Measurements from ENCODE around the gene EXPH5.

EXPH5 gene

GRCh38 chr11:108524422-108524821 is 69.1 kb downstream of the EXPH5 start:
- no peak for FAIRE-seq
- no peak for DNase-seq (ENCODE audit: insufficient read length, low spot score)
- no peak for TF ChIP-seq CTCF (IDR thresholded peaks at IDR 0.05; ENCODE audit: insufficient read depth, missing control alignments)

- FAIRE-seq (no peak), DNase-seq (ENCODE audit: insufficient read length, low spot score) (no peak)
- no peak for TF ChIP-seq CTCF (IDR thresholded peaks at IDR 0.05; ENCODE audit: insufficient read depth, missing control alignments)
Measured at GRCh38 chr11:108522318-108522717, 71.2 kb downstream of the EXPH5 start.

GRCh38 chr11:108518581-108518980 is 75.0 kb downstream of the EXPH5 start:
- DNase-seq (ENCODE audit: insufficient read length, low spot score) (no peak), FAIRE-seq (no peak)
- no peak for TF ChIP-seq CTCF (IDR thresholded peaks at IDR 0.05; ENCODE audit: insufficient read depth, missing control alignments)

GRCh38 chr11:108516125-108516524 is 77.4 kb downstream of the EXPH5 start:
- FAIRE-seq = no peak
- DNase-seq (ENCODE audit: insufficient read length, low spot score) = no peak
- TF ChIP-seq CTCF (IDR thresholded peaks at IDR 0.05; ENCODE audit: insufficient read depth, missing control alignments) = no peak

- no peak for TF ChIP-seq CTCF (IDR thresholded peaks at IDR 0.05; ENCODE audit: insufficient read depth, missing control alignments)
- no peak for FAIRE-seq
- DNase-seq (ENCODE audit: insufficient read length, low spot score) = no peak
Measured at GRCh38 chr11:108512708-108513107, 80.9 kb downstream of the EXPH5 start.

- FAIRE-seq = no peak
- no peak for TF ChIP-seq CTCF (IDR thresholded peaks at IDR 0.05; ENCODE audit: insufficient read depth, missing control alignments)
- no peak for DNase-seq (ENCODE audit: insufficient read length, low spot score)
Measured at GRCh38 chr11:108511851-108512474, 81.6 kb downstream of the EXPH5 start.

GRCh38 chr11:108508653-108509593 is 84.6 kb downstream of the EXPH5 start:
- TF ChIP-seq CTCF (IDR thresholded peaks at IDR 0.05; ENCODE audit: insufficient read depth, missing control alignments) = no peak
- no peak for DNase-seq (ENCODE audit: insufficient read length, low spot score)
- no peak for FAIRE-seq
